Activated CD8-positive, alpha-beta T cell treated with anti-CD3 and anti-CD28 coated beads for 36 hours (primary cell): ENCODE data around the gene ZNF689. TPM values are rescaled to one million over a fixed set of nuclear protein-coding genes. Genes with fewer than 3 reads are reported as not detected.

Experiments
- ATAC-seq: fragments of 200-7000 bp; cut with Tn5 transposase; one replicate; pipeline ENCODE4 v1.10.0; 2021; ENCODE audit warnings: mild to moderate bottlenecking, moderate library complexity
- CTCF ChIA-PET: fragments of 350-600 bp; sonication (Branson Sonifier 250); formaldehyde crosslinking; loops from one replicate; lab custom pipeline; 2021; ENCODE audit warnings: antibody characterized with exemption; lab: Charles Lee
- POLR2A ChIA-PET: fragments of 350-600 bp; sonication (Branson Sonifier 250); formaldehyde crosslinking; loops from one replicate; lab custom pipeline; 2021; ENCODE audit warnings: antibody characterized with exemption; lab: Charles Lee
- DNase-seq: peaks from one replicate; pipeline ENCODE4 v3.0.0-alpha.2; 2020
- H3K27ac Mint-ChIP-seq: one replicate; pipeline ENCODE4 v1.8.0; 2021; ENCODE audit warnings: mild to moderate bottlenecking, mixed read lengths
- H3K27me3 Mint-ChIP-seq: one replicate; pipeline ENCODE4 v1.8.0; 2021; ENCODE audit warnings: mixed read lengths
- H3K36me3 Mint-ChIP-seq: one replicate; pipeline ENCODE4 v1.8.0; 2021; ENCODE audit warnings: low read depth, mixed read lengths
- H3K4me1 Mint-ChIP-seq: one replicate; pipeline ENCODE4 v1.8.0; 2021; ENCODE audit warnings: low read depth, mixed read lengths
- H3K4me3 Mint-ChIP-seq: one replicate; pipeline ENCODE4 v1.8.0; 2021; ENCODE audit warnings: mild to moderate bottlenecking, moderate library complexity, mixed read lengths
- H3K9me3 Mint-ChIP-seq: one replicate; pipeline ENCODE4 v1.8.0; 2021; ENCODE audit warnings: mixed read lengths
- CTCF ChIP-seq: fragments of 200-600 bp; IDR thresholded peaks from one replicate; pipeline ENCODE4 v1.8.0; 2022; ENCODE audit warnings: antibody characterized with exemption, mild to moderate bottlenecking
- intact Hi-C: fragments of 100-400 bp; cut with micrococcal nuclease; formaldehyde crosslinking; loops from one replicate; pipeline ENCODE4 v1.10.0; 2022
- total RNA-seq, 2 experiments: library from RNA; stranded (reverse); gene quantifications; one replicate each; pipeline ENCODE4 v1.2.3, GENCODE V29; 2021

The ZNF689 gene
- total RNA-seq, 2 experiments from 2014 or later = 9.8 to 11.3 TPM

DNA sequence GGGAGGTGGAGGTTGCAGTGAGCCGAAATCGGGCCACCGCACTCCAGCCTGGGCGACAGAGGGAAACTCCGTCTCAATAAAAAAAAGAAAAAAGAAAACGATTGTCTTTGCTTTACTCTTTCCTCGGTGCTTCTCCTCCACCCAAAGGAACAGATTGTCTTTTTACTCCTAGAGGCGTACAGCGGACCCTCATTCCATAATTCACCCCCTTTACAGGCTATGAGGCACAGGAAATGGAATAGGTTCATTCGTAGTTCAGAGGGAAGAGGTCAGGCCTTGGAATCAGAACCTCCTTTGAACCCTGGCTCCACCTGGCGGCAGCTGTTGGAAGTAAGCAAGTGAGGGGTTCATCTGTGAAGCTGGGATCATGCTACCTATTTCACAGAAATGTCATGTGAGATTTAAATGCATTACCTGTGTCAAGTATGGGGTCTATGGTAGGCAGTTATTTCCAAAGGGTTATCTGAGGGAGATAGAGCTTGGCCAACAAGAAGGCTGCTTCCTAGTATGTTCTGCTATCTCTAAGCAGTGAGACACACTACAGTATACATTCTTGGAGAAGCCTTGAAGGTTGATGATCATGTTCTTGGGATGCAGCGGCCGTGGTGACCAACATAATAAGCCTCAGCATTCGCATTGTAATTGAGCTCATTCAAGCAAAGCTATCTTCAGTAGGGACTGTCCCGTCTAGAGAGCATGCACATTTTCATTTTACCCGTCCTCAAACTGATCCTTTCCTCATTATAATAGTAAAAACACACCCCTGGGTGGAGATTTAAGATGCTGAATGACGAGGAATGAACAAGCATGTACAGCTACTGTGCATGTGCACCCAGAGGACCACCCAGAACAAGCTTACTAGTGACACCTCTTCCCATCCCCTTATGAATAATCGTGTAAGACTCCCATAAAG is 18.7 kb upstream of the ZNF689 start:
- Mint-ChIP-seq H3K36me3 (peaks cover 3% of the 10 kb centered on the region), H3K27ac (peak overlapping the region; percentile 72), H3K4me1 (peaks cover 4% of the 10 kb centered on the region), H3K27me3 (no peaks in the 10 kb centered on the region), H3K4me3 (peak overlapping the region; percentile 57), H3K9me3 (no peaks in the 10 kb centered on the region)
- peak; percentile 88 for TF ChIP-seq CTCF
- DNase-seq (peak; percentile 95), ATAC-seq (peak; percentile 97)
- intact Hi-C loops = no loop called here
- CTCF ChIA-PET = interaction anchor here (0.6 to 7.7 kb wide), 40 partner anchors 8 to 278 kb away, joined by 3 to 61 read pairs (median 4); partner anchors contain the start of genes DCTPP1, PRR14, SEPTIN1 and ZNF48
- POLR2A ChIA-PET = interaction anchor here (0.9 kb wide), 1 partner anchor 43 kb away, joined by 3 read pairs; the partner anchor contains the start of gene ZNF785

- no peak for TF ChIP-seq CTCF
- ChIA-PET CTCF (interaction anchor here (0.6 to 7.7 kb wide), 6 partner anchors 10 to 197 kb away, joined by 3 to 61 read pairs (median 4); partner anchors contain the start of genes DCTPP1 and ZNF747), POLR2A (interaction anchor here (1.2 kb wide), 1 partner anchor 91 kb away, joined by 5 read pairs; the partner anchor contains the start of gene ZNF747)
- Mint-ChIP-seq H3K27me3 (no peaks in the 10 kb centered on the region), H3K9me3 (no peaks in the 10 kb centered on the region), H3K27ac (no peak overlapping the region), H3K4me1 (peaks cover 4% of the 10 kb centered on the region), H3K4me3 (no peak overlapping the region), H3K36me3 (no peaks in the 10 kb centered on the region)
- DNase-seq (no peak), ATAC-seq (no peak)
- intact Hi-C loops = no loop called here
Observed at GRCh38 chr16:30626236-30626635, 16.0 kb upstream of the ZNF689 start.

GRCh38 chr16:30623536-30624283 is 13.5 kb upstream of the ZNF689 start:
- H3K36me3 Mint-ChIP-seq = no peaks in the 10 kb centered on the region
- no peak for ATAC-seq
- no peaks in the 10 kb centered on the region for H3K9me3 Mint-ChIP-seq
- POLR2A ChIA-PET = interaction anchor here (0.6 to 1.3 kb wide), 4 partner anchors 11 to 37 kb away, joined by 3 read pairs; no protein-coding TSS in a partner anchor
- no peak overlapping the region for H3K4me3 Mint-ChIP-seq
- TF ChIP-seq CTCF = no peak
- H3K27ac Mint-ChIP-seq = no peak overlapping the region
- H3K27me3 Mint-ChIP-seq = no peaks in the 10 kb centered on the region
- no peak for DNase-seq
- intact Hi-C loops = no loop called here
- H3K4me1 Mint-ChIP-seq = peaks cover 2% of the 10 kb centered on the region
- CTCF ChIA-PET = interaction anchor here (1.3 kb wide), 1 partner anchor 8 kb away, joined by 4 read pairs; no protein-coding TSS in a partner anchor

- no peaks in the 10 kb centered on the region for H3K9me3 Mint-ChIP-seq
- no peak overlapping the region for H3K27ac Mint-ChIP-seq
- H3K4me3 Mint-ChIP-seq = no peak overlapping the region
- TF ChIP-seq CTCF = no peak
- ATAC-seq (no peak), DNase-seq (no peak)
- CTCF ChIA-PET = interaction anchor here (0.6 to 1.4 kb wide), 3 partner anchors 12 to 193 kb away, joined by 3 read pairs; partner anchors contain the start of genes DCTPP1 and ZNF689
- H3K27me3 Mint-ChIP-seq = no peaks in the 10 kb centered on the region
- intact Hi-C loops = no loop called here
- no peaks in the 10 kb centered on the region for H3K36me3 Mint-ChIP-seq
- POLR2A ChIA-PET = interaction anchor here (0.6 to 1.3 kb wide), 5 partner anchors 10 to 52 kb away, joined by 3 to 4 read pairs (median 3); no protein-coding TSS in a partner anchor
- H3K4me1 Mint-ChIP-seq = no peaks in the 10 kb centered on the region
Observed at GRCh38 chr16:30622455-30623032, 12.4 kb upstream of the ZNF689 start.
